ENCODE measurements around the gene FAM210B.

GRCh38 chr20:56412949-56413348 is 54.2 kb downstream of the FAM210B start:
- no peak for TF ChIP-seq CTCF (IDR thresholded peaks at IDR 0.05 in 8 of 11, conservative IDR thresholded peaks at IDR 0.05 in 3 of 11)
- no peak for TF ChIP-seq POLR2A (IDR thresholded peaks at IDR 0.05)
- no peak for TF ChIP-seq POLR2AphosphoS5 (IDR thresholded peaks at IDR 0.05)
